ENCODE measurements around the gene MAML3.

MAML3 gene

DNA sequence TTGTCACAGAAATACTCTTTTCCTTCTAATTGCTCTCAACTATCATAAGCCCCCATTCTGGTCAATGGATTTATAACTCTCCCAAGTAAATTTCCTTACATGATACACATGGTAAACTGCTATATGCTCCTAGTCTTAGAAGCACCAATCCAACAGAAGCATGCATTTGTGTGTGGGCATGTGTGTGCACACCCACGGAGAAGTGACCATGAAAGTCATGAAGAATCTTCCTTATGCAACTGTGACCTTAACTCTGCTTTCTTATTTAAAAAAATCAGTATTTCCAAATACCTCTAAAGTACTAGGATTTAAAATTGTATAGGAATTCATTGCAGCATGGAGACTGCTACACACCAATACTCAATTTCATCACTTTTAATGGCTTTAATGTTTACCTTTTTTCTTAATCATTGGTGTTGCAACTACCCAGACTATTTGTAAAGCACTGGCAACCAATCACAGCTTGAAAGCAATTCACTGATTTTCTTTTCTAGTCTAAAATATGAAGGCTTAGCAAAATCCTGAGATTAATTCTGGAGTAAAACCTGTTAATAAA is 47.6 kb downstream of the MAML3 start:
- H3K4me1 ChIP-seq (ENCODE audit: control insufficient read depth, insufficient read depth, low read depth, low read length), result peaks cover 3% of the 10 kb centered on the region
- no peak overlapping the region for H3K4me2 ChIP-seq (ENCODE audit: low read length, poor library complexity, severe bottlenecking)
- H3K79me1 ChIP-seq (replicated peaks; ENCODE audit: low read length, poor library complexity, severe bottlenecking), result peaks cover 8% of the 10 kb centered on the region
- H3K9ac ChIP-seq (ENCODE audit: low read length), result no peak overlapping the region
- H2BK15ac ChIP-seq (ENCODE audit: low read depth, poor library complexity, severe bottlenecking), result no peak overlapping the region
- no peak overlapping the region for H2BK5ac ChIP-seq (ENCODE audit: low read depth, low read length, poor library complexity, severe bottlenecking)
- H3K27ac ChIP-seq (ENCODE audit: low read length, poor library complexity, severe bottlenecking), result no peak overlapping the region
- H3K27me3 ChIP-seq (ENCODE audit: control insufficient read depth in 1 of 2, insufficient read depth in 1 of 2, low read length in 2 of 2), result no peaks in the 10 kb centered on the region
- no peak overlapping the region for H4K8ac ChIP-seq (ENCODE audit: low read length)
- no peak overlapping the region for H4K91ac ChIP-seq (ENCODE audit: low read length)
- H3K4ac ChIP-seq (ENCODE audit: low read depth in 1 of 2, low read length in 2 of 2), result no peak overlapping the region
- no peaks in the 10 kb centered on the region for H3K36me3 ChIP-seq (ENCODE audit: control insufficient read depth in 1 of 2, insufficient read depth in 2 of 2, low read depth in 1 of 2, low read length in 2 of 2)
- H2AFZ ChIP-seq (ENCODE audit: low read depth, low read length), result no peak overlapping the region
- H3K4me3 ChIP-seq (ENCODE audit: insufficient read depth in 1 of 2, low read depth in 1 of 2, low read length in 2 of 2), result no peak overlapping the region
- peak; percentile 53 for DNase-seq
- H2BK12ac ChIP-seq (ENCODE audit: low read length in 2 of 2), result no peak overlapping the region
- H2AK5ac ChIP-seq (ENCODE audit: low read length, severe bottlenecking), result no peak overlapping the region
- H3K18ac ChIP-seq (ENCODE audit: low read depth in 1 of 2, low read length in 2 of 2), result no peak overlapping the region
- H3K23ac ChIP-seq (ENCODE audit: low read length in 2 of 2), result no peak overlapping the region
- no peak overlapping the region for H3K14ac ChIP-seq (ENCODE audit: low read length in 2 of 2)
- WGBS, result no CpG with 5 or more reads among the region's 1 CpG
- no peaks in the 10 kb centered on the region for H3K9me3 ChIP-seq (ENCODE audit: control insufficient read depth, low read length)
- H2BK120ac ChIP-seq (ENCODE audit: low read depth, low read length), result no peak overlapping the region

DNA sequence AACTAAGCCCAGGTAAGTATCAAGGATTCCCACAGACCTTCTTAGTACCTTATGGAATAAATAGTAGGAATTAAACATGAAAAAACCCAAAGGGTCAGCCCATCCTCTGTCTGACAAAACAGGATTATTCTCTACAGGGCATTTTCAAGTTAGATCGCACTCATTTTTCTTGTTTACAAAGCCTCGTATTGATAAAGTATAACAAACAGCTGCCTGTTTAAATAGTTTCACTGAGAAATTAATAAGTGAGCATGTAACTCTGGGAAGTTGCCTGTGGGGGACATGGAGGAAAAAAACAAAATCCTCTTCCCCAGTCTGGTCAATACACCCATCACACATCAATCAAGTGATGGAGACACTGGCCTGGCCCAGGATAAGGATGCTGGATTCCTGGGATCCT is 48.5 kb downstream of the MAML3 start:
- H3K4me3 ChIP-seq (ENCODE audit: insufficient read depth in 1 of 2, low read depth in 1 of 2, low read length in 2 of 2), result no peak overlapping the region
- H3K14ac ChIP-seq (ENCODE audit: low read length in 2 of 2), result no peak overlapping the region
- no peak overlapping the region for H4K91ac ChIP-seq (ENCODE audit: low read length)
- peaks cover 8% of the 10 kb centered on the region for H3K79me1 ChIP-seq (replicated peaks; ENCODE audit: low read length, poor library complexity, severe bottlenecking)
- H4K8ac ChIP-seq (ENCODE audit: low read length), result no peak overlapping the region
- no peak overlapping the region for H3K4ac ChIP-seq (ENCODE audit: low read depth in 1 of 2, low read length in 2 of 2)
- H2BK5ac ChIP-seq (ENCODE audit: low read depth, low read length, poor library complexity, severe bottlenecking), result no peak overlapping the region
- H2BK12ac ChIP-seq (ENCODE audit: low read length in 2 of 2), result no peak overlapping the region
- H3K18ac ChIP-seq (ENCODE audit: low read depth in 1 of 2, low read length in 2 of 2), result no peak overlapping the region
- no peaks in the 10 kb centered on the region for H3K36me3 ChIP-seq (ENCODE audit: control insufficient read depth in 1 of 2, insufficient read depth in 2 of 2, low read depth in 1 of 2, low read length in 2 of 2)
- H2AFZ ChIP-seq (ENCODE audit: low read depth, low read length), result no peak overlapping the region
- no peak overlapping the region for H2BK120ac ChIP-seq (ENCODE audit: low read depth, low read length)
- WGBS, result no CpG with 5 or more reads among the region's 2 CpGs
- no peak overlapping the region for H3K4me2 ChIP-seq (ENCODE audit: low read length, poor library complexity, severe bottlenecking)
- no peak overlapping the region for H2BK15ac ChIP-seq (ENCODE audit: low read depth, poor library complexity, severe bottlenecking)
- no peak for DNase-seq
- H2AK5ac ChIP-seq (ENCODE audit: low read length, severe bottlenecking), result no peak overlapping the region
- no peak overlapping the region for H3K23ac ChIP-seq (ENCODE audit: low read length in 2 of 2)
- H3K9ac ChIP-seq (ENCODE audit: low read length), result no peak overlapping the region
- peaks cover 3% of the 10 kb centered on the region for H3K4me1 ChIP-seq (ENCODE audit: control insufficient read depth, insufficient read depth, low read depth, low read length)
- no peaks in the 10 kb centered on the region for H3K9me3 ChIP-seq (ENCODE audit: control insufficient read depth, low read length)
- no peak overlapping the region for H3K27ac ChIP-seq (ENCODE audit: low read length, poor library complexity, severe bottlenecking)
- no peaks in the 10 kb centered on the region for H3K27me3 ChIP-seq (ENCODE audit: control insufficient read depth in 1 of 2, insufficient read depth in 1 of 2, low read length in 2 of 2)

DNA sequence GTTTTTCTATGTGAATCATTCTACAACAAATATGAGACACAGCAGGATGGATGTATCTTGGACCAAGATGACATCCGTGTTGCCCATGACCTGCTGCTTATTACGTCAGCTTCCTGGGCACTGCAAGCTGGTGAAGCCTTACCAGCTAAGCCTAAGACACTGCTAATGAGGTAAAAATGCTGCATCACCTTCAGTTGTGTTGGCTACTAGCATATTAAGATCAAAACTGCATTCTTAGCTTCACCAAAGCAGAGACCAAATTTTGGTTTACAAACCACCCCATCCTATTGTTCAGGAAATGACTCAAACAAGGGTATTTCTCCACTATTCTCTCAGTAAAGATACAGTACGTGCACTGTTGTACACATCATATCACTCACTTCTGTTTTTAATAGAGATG is 50.3 kb downstream of the MAML3 start:
- Histone ChIP-seq H3K9me3 (ENCODE audit: control insufficient read depth, low read length) (no peaks in the 10 kb centered on the region), H2AFZ (ENCODE audit: low read depth, low read length) (no peak overlapping the region), H3K23ac (ENCODE audit: low read length in 2 of 2) (no peak overlapping the region), H2BK15ac (ENCODE audit: low read depth, poor library complexity, severe bottlenecking) (no peak overlapping the region), H2BK120ac (ENCODE audit: low read depth, low read length) (no peak overlapping the region), H3K27me3 (ENCODE audit: control insufficient read depth in 1 of 2, insufficient read depth in 1 of 2, low read length in 2 of 2) (no peaks in the 10 kb centered on the region), H4K91ac (ENCODE audit: low read length) (no peak overlapping the region), H3K36me3 (ENCODE audit: control insufficient read depth in 1 of 2, insufficient read depth in 2 of 2, low read depth in 1 of 2, low read length in 2 of 2) (no peaks in the 10 kb centered on the region), H3K4me1 (ENCODE audit: control insufficient read depth, insufficient read depth, low read depth, low read length) (peaks cover 5% of the 10 kb centered on the region), H3K79me1 (replicated peaks; ENCODE audit: low read length, poor library complexity, severe bottlenecking) (peaks cover 3% of the 10 kb centered on the region), H3K4me2 (ENCODE audit: low read length, poor library complexity, severe bottlenecking) (no peak overlapping the region), H3K4ac (ENCODE audit: low read depth in 1 of 2, low read length in 2 of 2) (no peak overlapping the region), H2BK5ac (ENCODE audit: low read depth, low read length, poor library complexity, severe bottlenecking) (no peak overlapping the region), H3K14ac (ENCODE audit: low read length in 2 of 2) (no peak overlapping the region), H3K27ac (ENCODE audit: low read length, poor library complexity, severe bottlenecking) (no peak overlapping the region), H2BK12ac (ENCODE audit: low read length in 2 of 2) (no peak overlapping the region), H3K9ac (ENCODE audit: low read length) (no peak overlapping the region), H3K4me3 (ENCODE audit: insufficient read depth in 1 of 2, low read depth in 1 of 2, low read length in 2 of 2) (no peak overlapping the region), H3K18ac (ENCODE audit: low read depth in 1 of 2, low read length in 2 of 2) (no peak overlapping the region), H2AK5ac (ENCODE audit: low read length, severe bottlenecking) (no peak overlapping the region), H4K8ac (ENCODE audit: low read length) (no peak overlapping the region)
- DNase-seq, result peak; percentile 22
- WGBS, result 61% methylated on average over 2 of the region's 3 CpGs

DNA sequence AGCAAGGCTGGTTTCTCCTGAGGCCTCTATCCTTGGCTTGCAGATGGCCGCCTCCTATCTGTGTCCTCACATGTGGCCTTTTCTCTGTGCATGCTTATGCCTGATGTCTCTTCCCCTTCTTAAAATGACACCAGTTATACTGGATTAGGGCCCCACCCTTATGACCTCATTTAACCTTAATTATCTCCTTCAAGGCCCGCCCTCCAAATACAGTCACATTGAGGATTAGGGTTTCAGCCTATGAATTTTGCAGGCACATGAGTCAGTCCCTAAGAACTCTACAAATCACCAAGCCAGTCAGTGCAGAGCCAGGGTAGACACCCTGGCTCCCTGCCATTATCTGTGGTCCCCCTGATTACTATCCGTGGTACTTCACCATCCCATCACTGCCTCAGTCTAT is 51.6 kb downstream of the MAML3 start:
- Histone ChIP-seq H2AFZ (ENCODE audit: low read depth, low read length) (no peak overlapping the region), H2BK5ac (ENCODE audit: low read depth, low read length, poor library complexity, severe bottlenecking) (no peak overlapping the region), H2AK5ac (ENCODE audit: low read length, severe bottlenecking) (no peak overlapping the region), H3K36me3 (ENCODE audit: control insufficient read depth in 1 of 2, insufficient read depth in 2 of 2, low read depth in 1 of 2, low read length in 2 of 2) (no peaks in the 10 kb centered on the region), H3K79me1 (replicated peaks; ENCODE audit: low read length, poor library complexity, severe bottlenecking) (peaks cover 8% of the 10 kb centered on the region), H4K91ac (ENCODE audit: low read length) (no peak overlapping the region), H3K14ac (ENCODE audit: low read length in 2 of 2) (no peak overlapping the region), H2BK12ac (ENCODE audit: low read length in 2 of 2) (no peak overlapping the region), H3K4me3 (ENCODE audit: insufficient read depth in 1 of 2, low read depth in 1 of 2, low read length in 2 of 2) (no peak overlapping the region), H3K4me2 (ENCODE audit: low read length, poor library complexity, severe bottlenecking) (no peak overlapping the region), H2BK15ac (ENCODE audit: low read depth, poor library complexity, severe bottlenecking) (no peak overlapping the region), H3K18ac (ENCODE audit: low read depth in 1 of 2, low read length in 2 of 2) (no peak overlapping the region), H3K27ac (ENCODE audit: low read length, poor library complexity, severe bottlenecking) (no peak overlapping the region), H4K8ac (ENCODE audit: low read length) (no peak overlapping the region), H3K23ac (ENCODE audit: low read length in 2 of 2) (no peak overlapping the region), H3K9me3 (ENCODE audit: control insufficient read depth, low read length) (no peaks in the 10 kb centered on the region), H3K9ac (ENCODE audit: low read length) (no peak overlapping the region), H3K4me1 (ENCODE audit: control insufficient read depth, insufficient read depth, low read depth, low read length) (peaks cover 7% of the 10 kb centered on the region), H3K4ac (ENCODE audit: low read depth in 1 of 2, low read length in 2 of 2) (peak overlapping the region in 1 of 2 experiments; percentile 7), H3K27me3 (ENCODE audit: control insufficient read depth in 1 of 2, insufficient read depth in 1 of 2, low read length in 2 of 2) (no peaks in the 10 kb centered on the region), H2BK120ac (ENCODE audit: low read depth, low read length) (no peak overlapping the region)
- no peak for DNase-seq
- WGBS, result 69% methylated on average over 2 of the region's 3 CpGs

Data from mesenchymal stem cell (in vitro differentiated cells and primary cell).